ENCODE data around the gene FAM131A. TPM values are rescaled to one million over a fixed set of nuclear protein-coding genes. Genes with fewer than 3 reads are reported as not detected.
A peak's percentile ranks its signal among the peaks of the same experiment; 100 is the strongest.

Gene FAM131A
- total and polyA plus RNA-seq, 10 of the 15 experiments (the other 5 are each of a cell fraction or from before 2014, with no cell fraction given) = 0.31 to 4.5 (median 1.5) TPM

- under 1% methylated on average over 26 of the region's 89 CpGs for WGBS (ENCODE audit: insufficient coverage, insufficient replicate concordance, low lambda C conversion rate, missing lambda C conversion rate)
- Histone ChIP-seq H3K36me3 (ENCODE audit: control insufficient read depth in 2 of 2, insufficient read depth in 2 of 2, low read length in 1 of 2) (peaks cover 8 to 20% of the 10 kb centered on the region in 2 experiments), H2AFZ (ENCODE audit: control insufficient read depth, low read depth, low read length) (no peak overlapping the region), H3K27me3 (replicated peaks in 1 of 2; ENCODE audit: control insufficient read depth in 2 of 2, insufficient read depth in 2 of 2, low read length in 1 of 2) (no peaks in the 10 kb centered on the region), H3K9me3 (replicated peaks; ENCODE audit: control insufficient read depth, insufficient read depth, low read length) (no peaks in the 10 kb centered on the region), H3K79me2 (ENCODE audit: control insufficient read depth, insufficient read depth, low read length) (peaks cover 52% of the 10 kb centered on the region), H3K4me3 (peak overlapping the region; percentile 100), H3K27ac (ENCODE audit: control insufficient read depth, insufficient read depth) (peak overlapping the region; percentile 92), H4K20me1 (ENCODE audit: control insufficient read depth, insufficient read depth) (peaks cover 12% of the 10 kb centered on the region), H3K4me2 (ENCODE audit: control insufficient read depth, insufficient read depth) (peak overlapping the region; percentile 95; the same call in 1 of the 2 replicates), H3K9ac (ENCODE audit: control insufficient read depth, insufficient read depth, low read length) (peak overlapping the region; percentile 99), H3K4me1 (ENCODE audit: control insufficient read depth, insufficient read depth, low read length) (0 out of 2 replicates have a peak, but pooled peaks cover 3% of the 10 kb centered on the region)
- ChIA-PET SMC1A (ENCODE audit: uncharacterized antibody, unreplicated experiment) (no interaction called here), POLR2A (interaction anchor here (0.8 kb wide), 1 partner anchor 48 kb away, joined by 4 read pairs; no protein-coding TSS in a partner anchor), RAD21 (ENCODE audit: unreplicated experiment) (no interaction called here), CTCF (no interaction called here)
- BruUV-seq (replicated peaks) = no TSS peak
- in situ Hi-C loops (cut with MboI) = no loop called here
- intact Hi-C loops (cut with micrococcal nuclease; ENCODE audit: unreplicated experiment) = loop anchor here (2.0 to 5.0 kb wide), 2 partner anchors 16 to 47 kb away; partner anchors contain the start of genes CLCN2, POLR2H and PSMD2
- no peak for FAIRE-seq
- ATAC-seq = peak; percentile 56
- no peak for DNase-seq (ENCODE audit: low read depth, low spot score)
- TF ChIP-seq NR2F1 (conservative IDR thresholded peaks at IDR 0.05) (0 out of 2 replicates have a peak, but pooled peaks have one; percentile 59), ZZZ3 (IDR thresholded peaks at IDR 0.05; ENCODE audit: control insufficient read depth, insufficient read length, low read depth) (no peak), SMARCA5 (IDR thresholded peaks at IDR 0.05) (no peak), ESRRA (IDR thresholded peaks at IDR 0.05; ENCODE audit: low read length) (no peak), LARP7 (IDR thresholded peaks at IDR 0.05) (peak; percentile 74), MTA2 (IDR thresholded peaks at IDR 0.05; ENCODE audit: low read depth) (no peak), POLR2AphosphoS2 (IDR thresholded peaks at IDR 0.05; ENCODE audit: low read depth, low read length) (0 out of 2 replicates have a peak, but pooled peaks have one; percentile 13), TAF1 (IDR thresholded peaks at IDR 0.05; ENCODE audit: borderline replicate concordance, low read depth, low read length) (peak; percentile 14; the same call in 1 of the 2 replicates), ZBTB33 (IDR thresholded peaks at IDR 0.05) (no peak)
- TF ChIP-seq, protein P1, sequence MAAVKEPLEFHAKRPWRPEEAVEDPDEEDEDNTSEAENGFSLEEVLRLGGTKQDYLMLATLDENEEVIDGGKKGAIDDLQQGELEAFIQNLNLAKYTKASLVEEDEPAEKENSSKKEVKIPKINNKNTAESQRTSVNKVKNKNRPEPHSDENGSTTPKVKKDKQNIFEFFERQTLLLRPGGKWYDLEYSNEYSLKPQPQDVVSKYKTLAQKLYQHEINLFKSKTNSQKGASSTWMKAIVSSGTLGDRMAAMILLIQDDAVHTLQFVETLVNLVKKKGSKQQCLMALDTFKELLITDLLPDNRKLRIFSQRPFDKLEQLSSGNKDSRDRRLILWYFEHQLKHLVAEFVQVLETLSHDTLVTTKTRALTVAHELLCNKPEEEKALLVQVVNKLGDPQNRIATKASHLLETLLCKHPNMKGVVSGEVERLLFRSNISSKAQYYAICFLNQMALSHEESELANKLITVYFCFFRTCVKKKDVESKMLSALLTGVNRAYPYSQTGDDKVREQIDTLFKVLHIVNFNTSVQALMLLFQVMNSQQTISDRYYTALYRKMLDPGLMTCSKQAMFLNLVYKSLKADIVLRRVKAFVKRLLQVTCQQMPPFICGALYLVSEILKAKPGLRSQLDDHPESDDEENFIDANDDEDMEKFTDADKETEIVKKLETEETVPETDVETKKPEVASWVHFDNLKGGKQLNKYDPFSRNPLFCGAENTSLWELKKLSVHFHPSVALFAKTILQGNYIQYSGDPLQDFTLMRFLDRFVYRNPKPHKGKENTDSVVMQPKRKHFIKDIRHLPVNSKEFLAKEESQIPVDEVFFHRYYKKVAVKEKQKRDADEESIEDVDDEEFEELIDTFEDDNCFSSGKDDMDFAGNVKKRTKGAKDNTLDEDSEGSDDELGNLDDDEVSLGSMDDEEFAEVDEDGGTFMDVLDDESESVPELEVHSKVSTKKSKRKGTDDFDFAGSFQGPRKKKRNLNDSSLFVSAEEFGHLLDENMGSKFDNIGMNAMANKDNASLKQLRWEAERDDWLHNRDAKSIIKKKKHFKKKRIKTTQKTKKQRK (IDR thresholded peaks at IDR 0.05; ENCODE audit: low read depth, low read length) = no peak
- TF ChIP-seq, protein P2, sequence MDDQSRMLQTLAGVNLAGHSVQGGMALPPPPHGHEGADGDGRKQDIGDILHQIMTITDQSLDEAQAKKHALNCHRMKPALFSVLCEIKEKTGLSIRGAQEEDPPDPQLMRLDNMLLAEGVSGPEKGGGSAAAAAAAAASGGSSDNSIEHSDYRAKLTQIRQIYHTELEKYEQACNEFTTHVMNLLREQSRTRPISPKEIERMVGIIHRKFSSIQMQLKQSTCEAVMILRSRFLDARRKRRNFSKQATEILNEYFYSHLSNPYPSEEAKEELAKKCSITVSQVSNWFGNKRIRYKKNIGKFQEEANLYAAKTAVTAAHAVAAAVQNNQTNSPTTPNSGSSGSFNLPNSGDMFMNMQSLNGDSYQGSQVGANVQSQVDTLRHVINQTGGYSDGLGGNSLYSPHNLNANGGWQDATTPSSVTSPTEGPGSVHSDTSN (IDR thresholded peaks at IDR 0.05; ENCODE audit: insufficient replicate concordance, low read depth, low read length) = no peak
- TF ChIP-seq, protein P3, sequence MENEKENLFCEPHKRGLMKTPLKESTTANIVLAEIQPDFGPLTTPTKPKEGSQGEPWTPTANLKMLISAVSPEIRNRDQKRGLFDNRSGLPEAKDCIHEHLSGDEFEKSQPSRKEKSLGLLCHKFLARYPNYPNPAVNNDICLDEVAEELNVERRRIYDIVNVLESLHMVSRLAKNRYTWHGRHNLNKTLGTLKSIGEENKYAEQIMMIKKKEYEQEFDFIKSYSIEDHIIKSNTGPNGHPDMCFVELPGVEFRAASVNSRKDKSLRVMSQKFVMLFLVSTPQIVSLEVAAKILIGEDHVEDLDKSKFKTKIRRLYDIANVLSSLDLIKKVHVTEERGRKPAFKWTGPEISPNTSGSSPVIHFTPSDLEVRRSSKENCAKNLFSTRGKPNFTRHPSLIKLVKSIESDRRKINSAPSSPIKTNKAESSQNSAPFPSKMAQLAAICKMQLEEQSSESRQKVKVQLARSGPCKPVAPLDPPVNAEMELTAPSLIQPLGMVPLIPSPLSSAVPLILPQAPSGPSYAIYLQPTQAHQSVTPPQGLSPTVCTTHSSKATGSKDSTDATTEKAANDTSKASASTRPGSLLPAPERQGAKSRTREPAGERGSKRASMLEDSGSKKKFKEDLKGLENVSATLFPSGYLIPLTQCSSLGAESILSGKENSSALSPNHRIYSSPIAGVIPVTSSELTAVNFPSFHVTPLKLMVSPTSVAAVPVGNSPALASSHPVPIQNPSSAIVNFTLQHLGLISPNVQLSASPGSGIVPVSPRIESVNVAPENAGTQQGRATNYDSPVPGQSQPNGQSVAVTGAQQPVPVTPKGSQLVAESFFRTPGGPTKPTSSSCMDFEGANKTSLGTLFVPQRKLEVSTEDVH (IDR thresholded peaks at IDR 0.05; ENCODE audit: low read depth, partially characterized antibody) = no peak
Measured at GRCh38 chr3:184314700-184315542, 22.5 kb upstream of the FAM131A start.
